VCaP (cell line): Measurements from ENCODE around the gene NECTIN4.
"Not testable (repeated sequence)": the region's sequence is repeated elsewhere in the genome, so short reads cannot be mapped to it uniquely, and the experiment has no call there.

ENCODE experiments used
- H3K27ac ChIP-seq: fragments of 450-650 bp; 2 replicates; pipeline ENCODE4 v1.5.1; 2017
- TF ChIP-seq, protein P1 (sequence below): fragments of 450-650 bp; conservative IDR thresholded peaks from 2 replicates; pipeline ENCODE4 v1.5.1; 2017; ENCODE audit warnings: mild to moderate bottlenecking, moderate library complexity

NECTIN4 gene

DNA sequence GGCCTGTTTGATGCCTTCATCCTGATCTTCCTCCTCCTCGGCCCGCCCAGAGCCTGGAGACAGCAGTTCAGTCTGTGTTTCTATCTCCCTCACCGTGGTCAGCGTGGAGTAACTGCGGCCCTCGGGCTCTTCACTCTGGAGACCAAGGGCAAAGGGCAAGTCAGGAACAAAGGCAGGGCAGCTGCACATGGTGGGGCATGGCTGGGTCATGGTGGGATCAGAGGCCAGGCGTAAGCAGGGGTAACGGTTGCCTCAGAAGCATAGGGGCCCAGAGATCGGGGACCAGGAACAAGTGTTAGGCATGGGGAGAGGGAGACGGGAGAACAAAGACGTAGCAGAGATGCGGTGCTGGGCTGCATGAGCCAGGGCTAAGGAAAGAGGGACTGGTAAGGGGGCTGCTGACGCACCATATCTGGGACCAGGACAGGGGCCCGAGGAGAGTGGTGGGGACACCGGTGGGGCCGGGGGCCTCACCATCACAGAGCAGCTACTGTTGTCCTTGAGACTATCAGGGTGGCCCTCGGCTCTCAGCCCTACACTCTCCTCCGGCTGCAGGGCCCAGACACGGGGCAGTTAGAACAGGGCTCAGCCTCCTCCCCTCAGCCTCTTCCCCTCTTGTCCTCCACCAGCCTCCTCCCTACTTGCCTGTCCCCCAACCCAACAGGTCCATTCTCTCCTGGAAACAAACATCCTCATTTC, 16.5 kb downstream of the NECTIN4 start:
- H3K27ac ChIP-seq, result no peak overlapping the region
- TF ChIP-seq, protein P1, sequence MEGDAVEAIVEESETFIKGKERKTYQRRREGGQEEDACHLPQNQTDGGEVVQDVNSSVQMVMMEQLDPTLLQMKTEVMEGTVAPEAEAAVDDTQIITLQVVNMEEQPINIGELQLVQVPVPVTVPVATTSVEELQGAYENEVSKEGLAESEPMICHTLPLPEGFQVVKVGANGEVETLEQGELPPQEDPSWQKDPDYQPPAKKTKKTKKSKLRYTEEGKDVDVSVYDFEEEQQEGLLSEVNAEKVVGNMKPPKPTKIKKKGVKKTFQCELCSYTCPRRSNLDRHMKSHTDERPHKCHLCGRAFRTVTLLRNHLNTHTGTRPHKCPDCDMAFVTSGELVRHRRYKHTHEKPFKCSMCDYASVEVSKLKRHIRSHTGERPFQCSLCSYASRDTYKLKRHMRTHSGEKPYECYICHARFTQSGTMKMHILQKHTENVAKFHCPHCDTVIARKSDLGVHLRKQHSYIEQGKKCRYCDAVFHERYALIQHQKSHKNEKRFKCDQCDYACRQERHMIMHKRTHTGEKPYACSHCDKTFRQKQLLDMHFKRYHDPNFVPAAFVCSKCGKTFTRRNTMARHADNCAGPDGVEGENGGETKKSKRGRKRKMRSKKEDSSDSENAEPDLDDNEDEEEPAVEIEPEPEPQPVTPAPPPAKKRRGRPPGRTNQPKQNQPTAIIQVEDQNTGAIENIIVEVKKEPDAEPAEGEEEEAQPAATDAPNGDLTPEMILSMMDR, result no peak

DNA sequence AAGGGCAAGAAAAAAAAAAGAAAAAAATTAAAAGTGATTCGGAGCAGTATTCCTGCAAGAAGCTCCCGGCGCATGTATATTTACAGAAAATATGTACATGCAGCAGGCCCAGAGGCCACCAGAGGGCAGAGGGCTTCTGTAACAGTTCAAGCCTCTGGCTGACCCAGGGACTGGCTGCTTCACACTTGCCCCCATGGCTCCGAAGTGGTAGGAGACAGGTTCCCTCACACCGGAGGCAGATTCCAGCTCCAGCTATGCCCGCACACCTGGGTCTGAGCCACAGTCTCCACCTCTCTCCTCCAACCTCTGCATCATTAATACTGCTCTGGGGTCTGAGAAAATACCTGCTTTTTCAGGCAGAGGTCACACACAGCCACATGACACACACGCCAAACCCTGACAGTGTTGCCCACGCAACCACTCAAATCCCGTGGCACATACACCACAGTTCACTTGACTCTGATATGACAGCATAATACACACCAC, 17.4 kb downstream of the NECTIN4 start:
- no peak overlapping the region for H3K27ac ChIP-seq
- TF ChIP-seq, protein P1, result peak; percentile 73

DNA sequence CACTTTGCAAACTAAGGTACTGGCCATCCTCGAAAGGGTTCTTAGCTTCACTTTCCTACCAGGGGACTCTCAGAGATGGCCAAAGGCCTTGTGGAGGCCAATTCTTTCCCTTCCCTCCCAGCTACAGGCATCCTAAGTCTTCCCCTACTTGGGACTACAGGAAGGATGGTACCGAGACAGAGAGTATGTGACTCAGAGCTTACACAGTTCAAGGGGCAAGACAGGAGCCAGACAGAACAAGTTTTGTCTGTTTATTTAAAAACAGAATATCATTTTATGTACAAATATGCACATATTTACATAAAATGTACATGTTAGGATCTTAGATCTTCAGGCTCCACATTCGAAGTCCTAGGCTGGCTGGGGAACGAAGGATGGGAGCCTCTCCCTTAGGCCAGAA, 18.6 kb downstream of the NECTIN4 start:
- TF ChIP-seq, protein P1, result no peak
- no peak overlapping the region for H3K27ac ChIP-seq

DNA sequence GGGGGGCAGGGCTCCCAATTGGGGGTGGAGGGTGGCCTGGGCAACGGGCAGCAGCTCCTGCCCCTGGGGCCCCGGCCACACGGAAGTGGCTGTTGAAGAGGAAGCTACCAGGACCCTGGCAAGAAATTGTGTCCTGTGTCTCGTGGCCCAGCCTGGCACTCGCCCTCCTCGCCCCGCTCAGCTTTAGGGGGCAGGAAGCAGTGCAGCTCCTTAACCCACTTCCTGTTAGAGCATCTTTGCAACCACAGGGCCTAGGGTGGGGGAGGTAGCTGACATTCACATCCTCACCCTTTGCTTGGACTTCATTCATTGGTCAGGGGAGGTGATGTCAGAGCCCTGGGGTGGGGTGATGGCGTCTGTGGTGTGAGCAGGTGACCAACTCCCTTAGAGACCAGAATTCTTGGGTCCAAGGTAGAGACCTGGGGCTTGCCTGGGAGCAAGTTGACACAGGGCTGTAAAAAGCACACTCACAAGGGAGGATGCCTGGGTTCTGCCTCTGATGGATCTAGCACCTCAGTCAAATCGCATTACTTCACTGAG, 19.6 kb downstream of the NECTIN4 start, which contains the start of gene ARHGAP30:
TSS of gene ARHGAP30 (minus strand) at position 161 of the 540 bp plus-strand sequence. CDS start 267 bp downstream, outside the sequence.
- TF ChIP-seq, protein P1, result no peak
- no peak within 1 kb of the TSS for H3K27ac ChIP-seq

DNA sequence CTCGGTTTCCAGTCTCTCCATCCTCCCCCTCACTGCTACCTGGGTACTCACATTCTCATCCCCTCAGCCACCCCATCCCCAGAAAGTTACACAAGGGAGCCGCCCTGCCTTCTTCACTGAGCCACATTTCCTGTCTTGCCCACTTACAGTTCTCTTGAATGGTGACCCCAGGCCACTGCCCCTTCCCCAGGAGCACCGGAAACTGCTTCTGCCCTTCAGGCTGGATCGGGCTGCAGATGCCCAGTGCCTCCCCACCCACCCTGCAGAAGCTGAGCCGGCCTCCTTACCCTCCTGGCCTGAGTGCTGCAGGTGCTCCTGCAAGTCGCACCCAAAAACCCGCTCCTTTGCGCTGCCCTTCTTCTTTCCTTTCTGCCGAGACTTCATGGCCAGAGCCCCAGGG, 20.1 kb downstream of the NECTIN4 start:
- no peak overlapping the region for H3K27ac ChIP-seq
- TF ChIP-seq, protein P1, result no peak

DNA sequence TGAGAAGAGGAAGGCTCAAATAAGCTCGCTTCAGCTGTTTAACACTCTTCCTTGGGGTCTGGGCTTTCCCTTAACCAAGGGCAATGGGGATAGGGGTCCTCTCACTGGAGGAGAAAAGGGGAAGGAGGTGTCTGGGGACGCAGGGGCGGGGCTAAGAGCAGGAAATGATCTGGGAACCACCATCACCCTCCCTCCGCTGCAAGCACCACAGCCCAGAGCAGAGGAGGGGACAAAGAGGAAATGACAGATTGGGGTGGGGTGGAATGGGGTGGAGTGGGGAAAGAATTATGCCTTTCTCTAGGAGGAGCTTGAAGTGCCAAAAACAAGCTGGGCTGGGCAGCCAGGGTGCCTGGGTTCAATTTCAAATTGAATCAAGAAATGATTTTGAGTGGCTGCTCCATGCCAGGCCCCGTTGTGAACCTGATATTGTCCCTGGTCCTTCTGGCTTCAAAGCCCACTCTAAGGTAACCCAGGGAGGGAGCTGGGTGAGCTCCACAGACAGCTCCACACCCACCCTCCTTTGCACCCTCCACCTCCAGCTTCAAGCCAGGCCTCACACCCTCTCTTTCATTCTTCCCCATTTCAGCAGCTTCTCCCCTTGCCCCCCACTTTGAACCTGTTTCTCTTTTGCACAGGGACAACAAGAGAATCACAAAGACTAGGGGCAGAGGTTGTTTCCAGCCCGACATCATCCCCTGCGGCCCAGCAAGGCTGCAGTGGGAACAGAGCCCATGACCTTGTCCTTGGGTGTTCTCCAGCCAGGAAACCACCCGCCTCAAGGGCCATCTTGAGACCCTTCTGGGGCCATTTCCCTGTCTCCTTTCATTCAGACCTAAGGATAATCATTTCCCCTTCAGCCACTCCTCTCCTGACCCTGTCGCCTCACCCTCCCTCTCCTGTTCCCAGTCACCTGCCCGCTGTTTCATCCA, 20.8 kb downstream of the NECTIN4 start:
- no peak overlapping the region for H3K27ac ChIP-seq
- TF ChIP-seq, protein P1, result no peak

DNA sequence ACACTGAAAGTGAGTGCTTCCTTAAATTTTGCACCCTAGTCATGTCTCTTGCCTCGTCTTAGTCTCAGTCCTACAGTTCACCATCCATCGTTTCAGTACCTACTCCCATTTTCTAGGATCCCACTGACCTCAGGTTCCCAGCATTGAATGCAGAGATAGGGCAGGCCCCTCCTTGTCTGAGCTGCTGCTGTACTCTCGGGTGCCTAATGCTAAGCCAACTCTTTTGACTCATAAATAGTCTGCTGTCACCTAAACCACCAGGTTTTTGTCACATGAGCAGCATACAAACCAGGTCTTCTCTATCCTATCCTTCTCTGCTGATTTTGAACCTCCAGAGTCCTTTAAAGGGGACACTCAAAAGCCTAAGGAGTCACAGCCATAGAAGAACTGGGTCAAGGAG, 22.7 kb downstream of the NECTIN4 start:
- TF ChIP-seq, protein P1, result no peak
- no peak overlapping the region for H3K27ac ChIP-seq

DNA sequence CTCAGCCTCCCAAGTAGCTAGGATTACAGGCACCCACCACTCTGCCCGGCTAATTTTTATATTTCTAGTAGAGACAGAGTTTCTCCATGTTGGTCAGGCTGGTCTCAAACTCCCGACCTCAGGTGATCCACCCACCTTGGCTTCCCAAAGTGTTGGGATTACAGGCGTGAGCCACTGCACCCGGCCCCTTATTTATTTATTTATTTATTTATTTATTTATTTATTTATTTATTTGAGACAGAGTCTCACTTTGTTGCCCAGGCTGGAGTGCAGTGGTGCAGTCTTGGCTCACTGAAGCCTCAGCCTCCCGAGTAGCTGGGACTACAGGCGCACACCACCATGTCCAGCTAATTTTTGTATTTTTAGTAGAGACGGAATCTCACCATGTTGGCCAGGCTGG, 23.7 kb downstream of the NECTIN4 start:
- H3K27ac ChIP-seq, result not testable (repeated sequence)

DNA sequence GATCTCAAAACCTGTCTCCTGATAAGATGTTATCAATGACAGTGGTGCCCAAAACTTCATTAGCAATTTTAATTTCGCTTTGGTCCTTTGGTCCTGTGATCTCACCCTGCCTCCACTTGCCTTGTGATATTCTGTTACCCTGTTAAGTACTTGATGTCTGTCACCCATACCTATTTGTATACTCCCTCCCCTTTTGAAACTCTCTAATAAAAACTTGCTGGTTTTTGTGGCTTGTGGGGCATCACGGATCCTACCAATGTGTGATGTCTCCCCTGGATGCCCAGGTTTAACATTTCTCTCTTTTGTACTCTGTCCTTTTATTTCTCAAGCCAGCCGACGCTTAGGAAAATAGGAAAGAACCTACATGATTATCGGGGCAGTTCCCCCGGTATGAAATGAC, 25.4 kb downstream of the NECTIN4 start:
- not testable (repeated sequence) for H3K27ac ChIP-seq
